ENCODE results near the gene CEP41.

- TF ChIP-seq POLR2AphosphoS5 (IDR thresholded peaks at IDR 0.05; ENCODE audit: low read depth) = no peak
- TF ChIP-seq CTCF (IDR thresholded peaks at IDR 0.05; ENCODE audit: insufficient read depth, low read length) = no peak
- TF ChIP-seq SPI1 (IDR thresholded peaks at IDR 0.05; ENCODE audit: borderline replicate concordance, low read depth) = no peak
- no peak for TF ChIP-seq REST (IDR thresholded peaks at IDR 0.05; ENCODE audit: insufficient replicate concordance, low read depth)
- no peak for TF ChIP-seq GABPA (IDR thresholded peaks at IDR 0.05; ENCODE audit: low read depth)
These were observed 46.2 kb downstream of the CEP41 start for GRCh38 chr7:130394421-130395195.
